Measurements from ENCODE around the gene GPR132.
"Not testable (repeated sequence)": the region's sequence is repeated elsewhere in the genome, so short reads cannot be mapped to it uniquely, and the experiment has no call there.

GPR132 gene

DNA sequence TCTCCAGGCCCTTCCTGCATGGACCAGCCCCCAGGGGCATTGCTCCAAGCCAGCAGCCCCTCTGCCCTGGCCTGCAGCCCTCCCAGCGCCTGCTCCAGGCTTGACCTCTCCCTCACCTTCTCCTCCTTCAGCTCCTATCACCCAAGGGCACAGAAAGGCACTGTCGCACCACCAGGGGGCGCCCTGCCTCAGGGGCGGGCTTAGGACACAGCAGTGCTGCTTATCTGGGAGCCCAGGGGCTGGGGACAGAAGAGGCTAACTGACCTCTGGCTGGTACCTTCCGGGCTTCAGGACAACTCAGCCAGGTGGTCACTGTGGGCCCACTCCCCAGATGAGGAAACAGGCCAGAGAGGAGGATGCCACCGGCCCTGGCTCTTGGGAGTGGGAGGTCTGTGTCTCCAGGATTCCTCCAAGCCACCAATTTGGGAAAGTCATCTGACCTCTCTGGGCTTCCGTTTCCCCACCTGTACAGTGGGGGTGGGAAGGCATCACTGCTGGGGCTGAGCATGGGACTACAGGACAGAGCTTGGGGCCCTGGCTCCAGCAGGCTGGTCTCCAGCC lies 25.3 kb upstream of the GPR132 start:
- DNase-seq, result peak; percentile 88

DNA sequence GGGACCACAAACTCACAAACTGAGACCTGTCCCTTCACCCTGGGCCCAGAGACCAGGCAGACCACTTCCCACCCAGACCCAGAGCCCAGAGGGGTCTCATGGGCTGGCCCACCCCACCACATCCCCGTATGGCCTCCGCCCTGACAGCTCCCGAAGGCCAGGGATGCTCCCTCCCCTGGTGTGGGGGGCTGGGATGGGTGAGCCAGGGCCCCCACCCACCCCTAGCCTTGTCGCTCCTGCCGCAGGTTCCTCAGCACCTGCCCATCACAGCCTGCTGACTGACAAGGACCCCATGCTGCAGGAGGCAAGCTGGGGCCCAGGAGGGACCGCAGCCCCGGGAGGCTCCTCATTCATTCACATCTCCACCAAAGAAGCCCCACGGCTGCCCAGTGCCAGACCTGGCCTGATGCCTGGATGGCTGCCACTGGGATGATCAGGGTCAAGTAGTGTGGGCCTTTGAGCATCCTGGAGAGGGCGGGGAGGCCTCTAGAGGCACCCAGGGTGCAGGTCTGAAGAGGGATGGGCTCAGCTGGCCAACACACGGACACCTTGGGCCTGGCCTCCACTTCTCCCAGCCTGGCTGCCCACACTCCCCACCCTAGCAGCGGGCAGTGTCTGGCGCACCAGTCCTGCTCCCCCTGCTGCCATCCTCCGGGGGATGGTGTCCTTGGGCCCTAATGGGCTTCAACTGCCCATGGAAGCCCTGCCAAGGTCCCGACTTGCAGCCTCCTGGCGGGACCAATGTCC lies 24.7 kb upstream of the GPR132 start:
- no peak for DNase-seq

DNA sequence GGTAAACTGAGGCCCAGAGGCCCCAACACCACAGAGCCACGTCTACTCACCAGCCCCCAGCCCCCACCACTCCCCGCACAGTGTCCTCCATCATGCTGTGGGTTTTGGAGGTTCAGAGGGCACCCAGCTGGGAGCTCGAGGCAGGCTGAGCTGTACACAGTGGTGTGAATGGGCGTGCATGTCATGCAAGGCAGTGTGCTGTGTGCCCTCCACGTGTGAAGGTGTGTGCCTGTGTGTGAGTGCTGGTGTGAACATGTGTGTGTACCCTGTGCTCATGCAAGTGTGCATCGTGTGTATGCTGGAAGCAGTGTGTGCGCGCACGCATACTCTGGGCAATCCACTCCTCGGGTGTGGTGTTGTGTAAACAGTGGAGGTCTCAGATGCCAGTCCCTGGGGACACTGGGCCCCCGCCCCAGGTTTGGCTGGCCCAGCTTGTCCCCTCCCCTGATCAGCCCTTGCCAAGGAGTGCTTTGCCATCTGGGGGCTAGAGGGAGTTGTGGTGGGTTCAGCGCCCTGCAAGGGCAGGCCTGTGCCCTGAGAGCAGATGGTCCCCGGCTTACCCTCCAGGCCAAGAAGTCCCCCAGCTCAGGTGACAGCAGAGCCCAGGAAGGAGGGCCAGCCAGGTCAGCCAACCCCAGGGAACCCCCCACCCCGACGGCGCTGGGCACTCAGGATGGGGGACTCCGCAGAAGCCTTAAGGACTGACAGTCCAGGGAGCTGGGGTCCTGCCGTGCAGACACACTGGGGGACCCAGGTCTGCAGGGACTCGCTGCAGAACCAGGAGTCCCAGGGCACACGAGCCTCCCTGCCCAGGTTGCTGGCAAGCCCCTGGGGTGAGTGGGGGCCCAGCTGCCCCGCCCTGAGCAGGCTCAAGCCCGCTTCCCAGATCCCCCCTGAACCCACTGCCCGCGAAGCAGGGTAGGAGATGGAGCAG lies 23.8 kb upstream of the GPR132 start:
- DNase-seq, result no peak

DNA sequence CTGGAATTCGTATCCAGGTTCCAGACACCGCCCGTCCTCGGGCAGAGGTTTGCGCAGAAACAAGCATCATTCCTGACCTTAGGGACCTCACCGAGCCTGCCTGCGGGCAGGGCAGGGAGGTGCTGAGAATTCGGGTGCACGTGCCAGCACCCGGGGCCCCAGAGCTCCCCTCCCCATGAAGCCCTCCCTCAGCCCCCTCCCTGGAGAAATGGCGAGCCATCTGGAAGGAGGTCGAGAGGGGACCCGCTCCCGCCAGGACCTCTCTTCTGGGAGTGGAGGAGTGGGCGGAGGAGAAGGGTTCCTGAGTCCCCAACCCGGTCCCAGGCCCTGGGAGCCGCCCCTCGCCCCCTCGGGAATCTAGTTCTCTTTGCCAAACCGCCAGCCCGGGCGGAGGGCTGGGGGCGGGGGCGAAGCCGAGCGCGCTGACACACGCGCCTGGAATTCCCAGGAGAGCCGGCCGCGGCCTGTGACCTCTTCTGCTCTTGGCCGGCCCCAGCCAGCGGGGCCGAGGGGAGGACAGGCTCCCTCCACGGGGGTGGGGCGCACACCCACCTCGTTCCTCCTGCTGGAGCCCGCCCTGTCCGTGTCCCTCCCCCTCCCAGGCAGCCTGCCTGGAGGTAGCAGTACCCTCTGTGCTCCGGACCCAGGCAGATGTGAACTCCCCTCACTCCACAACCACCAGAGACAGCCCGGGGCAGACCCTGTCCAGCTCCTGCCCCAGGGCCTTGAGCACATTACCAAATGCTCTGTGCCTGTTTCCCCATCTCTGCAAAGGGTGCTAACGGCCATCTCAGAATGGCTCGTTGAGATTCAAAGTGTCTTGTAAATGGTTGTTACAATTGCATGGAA lies 23.0 kb upstream of the GPR132 start:
- no peak for DNase-seq

DNA sequence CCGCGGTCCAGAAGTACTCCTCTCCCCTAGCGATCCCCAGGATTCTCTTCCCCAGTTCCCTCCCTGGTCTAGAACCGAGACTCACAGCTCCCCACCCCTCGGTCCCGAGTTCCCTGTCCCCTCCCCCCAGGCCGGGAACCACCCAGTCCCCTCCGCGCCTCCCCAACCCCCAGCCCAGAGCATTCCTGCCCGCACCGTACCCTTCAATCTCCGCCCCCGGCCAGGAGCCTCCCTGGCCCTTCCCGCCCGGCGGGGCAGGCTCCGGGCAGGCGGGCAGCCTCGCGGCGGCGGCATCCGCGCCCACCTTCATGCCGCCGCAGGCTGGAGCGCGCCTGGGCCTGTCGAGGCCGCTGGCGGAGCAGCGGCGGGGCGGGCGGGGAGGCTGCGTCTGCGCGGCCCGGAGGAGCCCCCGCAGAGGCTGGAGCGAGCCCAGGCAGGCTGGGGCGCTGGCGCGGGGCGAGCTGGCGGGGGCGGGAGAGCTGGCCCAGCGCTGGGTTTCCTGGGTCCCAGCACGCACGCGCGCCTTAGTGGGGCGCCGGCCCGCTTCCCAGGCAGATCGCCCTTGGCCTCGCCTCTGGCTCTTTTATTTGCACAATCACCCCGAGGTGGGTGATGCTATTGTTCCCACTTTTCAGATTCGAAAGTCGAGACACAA lies 22.2 kb upstream of the GPR132 start:
- DNase-seq, result no peak

DNA sequence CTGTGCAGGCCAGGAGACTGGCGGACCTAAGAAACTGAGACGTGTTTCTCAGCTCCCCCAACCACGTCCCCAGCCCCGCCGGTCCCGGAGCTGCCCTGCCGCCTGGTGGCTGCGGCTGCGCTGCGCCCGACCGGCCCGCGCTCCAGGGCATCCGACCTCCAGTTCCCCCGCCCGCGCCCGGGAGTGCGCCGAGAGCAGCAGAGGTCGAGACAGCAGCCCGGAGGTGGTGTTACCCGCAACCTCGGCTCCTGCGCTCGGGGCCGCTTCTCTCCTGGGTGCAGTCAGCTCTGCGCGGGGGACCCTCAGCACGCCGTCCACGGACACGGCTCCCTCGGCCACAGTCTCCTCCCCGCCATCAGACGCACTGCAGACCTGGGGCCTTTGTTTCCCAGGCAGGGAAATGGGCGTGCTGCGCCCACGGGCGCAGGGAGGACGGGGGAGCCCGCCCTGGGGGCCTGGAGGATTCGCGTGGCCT lies 21.6 kb upstream of the GPR132 start:
- DNase-seq, result peak; percentile 84

GRCh38 chr14:105085766-105086165 lies 20.5 kb upstream of the GPR132 start:
- no peak for DNase-seq

- no peak for DNase-seq
Observed at GRCh38 chr14:105084741-105085571, 19.7 kb upstream of the GPR132 start.

DNA sequence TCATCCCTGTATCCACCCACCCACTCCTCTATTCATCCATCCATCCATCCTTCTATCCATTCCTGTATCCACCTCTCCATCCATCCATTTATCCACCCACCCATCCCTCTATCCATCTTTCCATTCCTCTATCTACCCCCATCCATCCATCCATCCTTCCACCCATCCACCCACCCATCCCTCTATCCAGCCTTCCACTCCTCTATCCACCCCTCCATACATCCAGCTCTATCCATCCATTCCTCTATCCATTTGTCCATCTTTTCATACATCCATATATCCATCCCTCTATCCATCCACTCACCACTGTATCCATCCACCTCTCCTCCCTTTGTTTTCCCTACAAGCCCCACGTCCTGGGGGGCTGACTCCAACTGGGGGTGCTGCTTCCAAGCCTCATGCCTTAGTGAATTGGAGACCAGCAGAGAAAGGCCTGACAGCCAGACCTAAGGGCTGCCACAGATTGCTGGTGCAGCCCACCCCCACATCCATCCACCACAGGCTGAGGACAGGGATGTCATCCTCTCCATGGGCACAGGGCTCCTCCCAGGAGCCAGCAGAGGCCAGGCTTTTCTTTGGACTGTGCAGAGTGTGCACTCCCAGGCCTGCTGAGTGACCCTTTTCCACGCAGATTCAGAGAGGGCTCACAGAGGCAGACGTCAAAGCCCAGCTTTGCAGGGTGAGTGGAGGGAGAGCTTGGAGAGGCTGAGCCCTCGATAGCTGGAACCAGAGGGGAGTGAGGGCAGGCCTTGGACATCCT lies 18.9 kb upstream of the GPR132 start:
- no peak for DNase-seq

DNA sequence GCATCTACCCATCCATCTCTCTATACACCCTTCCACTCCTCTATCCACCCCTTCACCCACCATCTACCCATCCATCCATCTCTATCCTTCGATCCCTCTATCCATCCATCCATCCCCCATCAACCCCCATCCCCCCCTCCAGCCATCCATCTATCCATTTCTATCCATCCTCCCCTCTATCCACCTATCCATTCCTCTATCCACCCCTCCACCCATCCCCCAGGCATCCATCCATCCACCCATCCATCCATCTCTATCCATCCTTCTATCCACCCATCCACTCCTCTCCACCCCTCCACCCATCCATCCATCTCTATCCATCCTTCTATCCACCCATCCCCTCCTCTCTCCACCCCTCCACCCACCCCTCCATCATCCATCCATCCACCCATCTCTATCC lies 17.5 kb upstream of the GPR132 start:
- DNase-seq, result no peak

- not testable (repeated sequence) for DNase-seq
Observed at GRCh38 chr14:105081473-105081872, 16.2 kb upstream of the GPR132 start.

- DNase-seq, result no peak
Observed at GRCh38 chr14:105080161-105080560, 14.9 kb upstream of the GPR132 start.

DNA sequence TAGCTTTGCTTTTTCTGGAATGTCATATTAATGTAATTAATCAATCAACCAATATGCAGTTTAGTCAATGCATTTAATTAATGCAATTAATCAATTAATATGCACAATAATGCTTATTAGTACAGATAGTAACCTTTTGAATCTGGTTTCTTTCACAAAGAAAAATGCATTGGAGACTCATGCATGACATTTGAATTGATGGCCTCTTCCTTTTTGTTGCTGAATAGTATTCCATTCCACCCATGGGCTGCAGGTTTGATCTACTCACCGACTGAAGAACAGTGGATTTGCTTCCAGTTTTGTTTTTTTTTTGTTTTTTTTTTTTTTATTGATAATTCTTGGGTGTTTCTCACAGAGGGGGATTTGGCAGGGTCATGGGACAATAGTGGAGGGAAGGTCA lies 13.1 kb upstream of the GPR132 start:
- no peak for DNase-seq

GRCh38 chr14:105077649-105077995 lies 12.4 kb upstream of the GPR132 start:
- DNase-seq, result no peak

DNA sequence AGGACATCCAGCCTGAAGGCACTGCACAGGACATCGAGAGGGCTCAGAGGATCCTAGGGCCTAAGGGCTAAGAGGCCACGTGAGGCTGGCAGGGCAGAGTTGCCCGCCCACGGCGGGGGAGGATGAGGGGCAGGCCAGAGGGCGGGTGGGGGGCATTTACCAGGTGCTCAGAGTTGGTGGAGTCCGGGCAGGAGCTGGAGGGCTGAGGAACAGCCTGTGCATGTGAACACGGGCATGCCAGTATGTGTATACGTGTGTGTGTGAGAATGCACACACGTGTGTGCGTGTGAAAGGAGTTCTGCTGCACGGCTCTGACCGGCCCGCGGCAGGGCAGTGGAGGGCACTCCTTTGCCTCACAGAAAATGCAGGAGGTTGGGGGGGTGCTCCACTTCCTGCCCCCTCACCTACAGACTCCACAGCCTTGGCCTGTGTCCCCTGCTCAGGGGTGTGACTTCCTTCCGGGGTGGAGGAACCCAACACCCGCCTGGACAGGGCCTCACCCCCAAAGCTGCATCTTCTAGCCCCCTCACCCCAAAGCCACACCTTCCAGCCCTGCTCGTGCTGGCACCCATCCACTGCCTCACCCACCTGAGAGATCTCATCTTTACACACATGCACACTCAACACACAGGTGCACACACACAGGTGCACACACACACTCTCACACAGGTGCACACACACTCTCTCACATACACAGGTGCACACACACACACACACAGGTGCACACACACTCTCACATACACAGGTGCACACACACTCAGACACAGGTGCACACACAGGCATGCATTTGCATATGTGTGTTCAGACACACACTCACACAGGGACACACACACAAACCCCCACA lies 11.8 kb upstream of the GPR132 start:
- DNase-seq, result no peak

GRCh38 chr14:105076296-105076804 lies 11.1 kb upstream of the GPR132 start:
- no peak for DNase-seq

GRCh38 chr14:105075379-105076295 lies 10.4 kb upstream of the GPR132 start:
- DNase-seq, result no peak

DNA sequence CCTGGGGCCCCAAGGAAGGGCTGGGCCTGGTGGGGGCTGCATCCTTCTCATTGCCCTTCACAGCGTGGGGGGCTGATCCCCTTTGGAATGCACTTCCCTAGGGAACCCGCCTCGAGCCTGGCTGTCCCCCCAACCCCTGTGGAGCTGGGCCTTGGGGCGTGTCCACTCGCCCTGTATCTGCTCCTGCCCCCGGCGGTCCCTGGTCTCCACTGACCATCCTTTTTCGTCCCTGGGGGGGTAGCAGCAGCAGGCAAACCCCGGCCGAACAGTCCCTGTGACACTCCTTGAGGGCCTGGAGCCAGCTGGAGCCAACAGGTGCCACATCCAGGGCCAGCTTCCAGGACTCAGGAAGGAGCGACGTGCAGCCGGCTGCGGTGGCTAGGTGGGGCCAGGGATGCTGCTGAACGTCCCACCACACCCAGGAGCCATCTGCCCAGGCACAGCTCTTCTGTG lies 9.4 kb upstream of the GPR132 start:
- DNase-seq, result no peak

All from stimulated activated CD4-positive, alpha-beta T cell treated with anti-CD3 and anti-CD28 coated beads, Interleukin-12 subunit alpha, Interleukin-12 subunit beta, amount 100 ng/mL, for 4 hours (primary cell).